ENCODE results near the gene SARDH. TPM values are rescaled to one million over a fixed set of nuclear protein-coding genes. Genes with fewer than 3 reads are reported as not detected.

Gene SARDH
- total RNA-seq, 1 experiment from 2014 or later, result 9.9 TPM

- Histone ChIP-seq H3K36me3 (ENCODE audit: low read depth) (no peaks in the 10 kb centered on the region), H3K79me2 (ENCODE audit: low read depth) (no peaks in the 10 kb centered on the region), H3K27ac (no peak overlapping the region), H3K27me3 (ENCODE audit: insufficient read depth, low read depth) (peaks cover 40% of the 10 kb centered on the region), H3K4me2 (no peak overlapping the region), H3K9me3 (ENCODE audit: insufficient read depth, low read depth) (no peaks in the 10 kb centered on the region), H4K20me1 (ENCODE audit: insufficient read depth) (peaks cover 4% of the 10 kb centered on the region; the same call in 1 of the 2 replicates), H2AFZ (no peak overlapping the region), H3K4me3 (no peak overlapping the region), H3K9me2 (ENCODE audit: insufficient read depth) (no peaks in the 10 kb centered on the region), H3F3A (ENCODE audit: insufficient read depth, low read depth) (peaks cover 8% of the 10 kb centered on the region; the same call in 1 of the 2 replicates), H3K4me1 (replicated peaks; ENCODE audit: insufficient read depth) (peaks cover 26% of the 10 kb centered on the region)
- intact Hi-C loops (cut with micrococcal nuclease; ENCODE audit: unreplicated experiment), result no loop called here
- CTCF ChIA-PET, result interaction anchor here (0.6 kb wide), 1 partner anchor 332 kb away, joined by 3 read pairs; no protein-coding TSS in a partner anchor
- POLR2A ChIA-PET (ENCODE audit: unreplicated experiment), result interaction anchor here (0.5 kb wide), 1 partner anchor 183 kb away, joined by 7 read pairs; no protein-coding TSS in a partner anchor
- BruUV-seq (replicated peaks), result no TSS peak
- no peak for TF ChIP-seq EZH2 (IDR thresholded peaks at IDR 0.05; ENCODE audit: low read depth)
- no peak for TF ChIP-seq CTCF (conservative IDR thresholded peaks at IDR 0.05)
- no peak for DNase-seq
These were observed 45.7 kb downstream of the SARDH start for GRCh38 chr9:133692364-133692985.

- peak; percentile 33 to 39 for DNase-seq
- H3K4me1 ChIP-seq (replicated peaks; ENCODE audit: insufficient read depth), result peaks cover 26% of the 10 kb centered on the region
- ChIA-PET CTCF (interaction anchor here (0.6 kb wide), 1 partner anchor 333 kb away, joined by 3 read pairs; no protein-coding TSS in a partner anchor), POLR2A (ENCODE audit: unreplicated experiment) (interaction anchor here (0.6 kb wide), 1 partner anchor 58 kb away, joined by 16 read pairs; no protein-coding TSS in a partner anchor)
- no peak overlapping the region for H3K4me3 ChIP-seq
- no peaks in the 10 kb centered on the region for H3K36me3 ChIP-seq (ENCODE audit: low read depth)
- no peak overlapping the region for H2AFZ ChIP-seq
- no peaks in the 10 kb centered on the region for H3K9me3 ChIP-seq (ENCODE audit: insufficient read depth, low read depth)
- no peaks in the 10 kb centered on the region for H3K9me2 ChIP-seq (ENCODE audit: insufficient read depth)
- peaks cover 4% of the 10 kb centered on the region; the same call in 1 of the 2 replicates for H4K20me1 ChIP-seq (ENCODE audit: insufficient read depth)
- H3K27me3 ChIP-seq (ENCODE audit: insufficient read depth, low read depth), result peaks cover 39% of the 10 kb centered on the region
- no peaks in the 10 kb centered on the region for H3K79me2 ChIP-seq (ENCODE audit: low read depth)
- no peak for TF ChIP-seq EZH2 (IDR thresholded peaks at IDR 0.05; ENCODE audit: low read depth)
- no peak for TF ChIP-seq CTCF (conservative IDR thresholded peaks at IDR 0.05)
- intact Hi-C loops (cut with micrococcal nuclease; ENCODE audit: unreplicated experiment), result no loop called here
- H3K4me2 ChIP-seq, result no peak overlapping the region
- H3F3A ChIP-seq (ENCODE audit: insufficient read depth, low read depth), result peaks cover 8% of the 10 kb centered on the region; the same call in 1 of the 2 replicates
- no peak overlapping the region for H3K27ac ChIP-seq
- BruUV-seq (replicated peaks), result no TSS peak
These were observed 46.4 kb downstream of the SARDH start for GRCh38 chr9:133691626-133692363.

- Histone ChIP-seq H2AFZ (no peak overlapping the region), H3K4me1 (replicated peaks; ENCODE audit: insufficient read depth) (peaks cover 26% of the 10 kb centered on the region), H3K27me3 (ENCODE audit: insufficient read depth, low read depth) (peaks cover 39% of the 10 kb centered on the region), H3K4me3 (no peak overlapping the region), H3K9me2 (ENCODE audit: insufficient read depth) (no peaks in the 10 kb centered on the region), H3K79me2 (ENCODE audit: low read depth) (no peaks in the 10 kb centered on the region), H3K36me3 (ENCODE audit: low read depth) (no peaks in the 10 kb centered on the region), H3F3A (ENCODE audit: insufficient read depth, low read depth) (peaks cover 8% of the 10 kb centered on the region; the same call in 1 of the 2 replicates), H4K20me1 (ENCODE audit: insufficient read depth) (peaks cover 4% of the 10 kb centered on the region; the same call in 1 of the 2 replicates), H3K9me3 (ENCODE audit: insufficient read depth, low read depth) (no peaks in the 10 kb centered on the region), H3K4me2 (no peak overlapping the region), H3K27ac (no peak overlapping the region)
- DNase-seq, result no peak
- intact Hi-C loops (cut with micrococcal nuclease; ENCODE audit: unreplicated experiment), result no loop called here
- no TSS peak for BruUV-seq (replicated peaks)
- ChIA-PET POLR2A (ENCODE audit: unreplicated experiment) (interaction anchor here (0.6 kb wide), 1 partner anchor 58 kb away, joined by 16 read pairs; no protein-coding TSS in a partner anchor), CTCF (interaction anchor here (0.5 kb wide), 1 partner anchor 326 kb away, joined by 3 read pairs; no protein-coding TSS in a partner anchor)
- TF ChIP-seq CTCF (conservative IDR thresholded peaks at IDR 0.05) (no peak), EZH2 (IDR thresholded peaks at IDR 0.05; ENCODE audit: low read depth) (no peak)
These were observed 47.0 kb downstream of the SARDH start for GRCh38 chr9:133691191-133691590.

Measured in PC-9 (cell line).